HG02798 (cell line): ENCODE results near the gene ZNF444.

ENCODE experiments used
- ATAC-seq: cut with Tn5 transposase; IDR thresholded peaks from one replicate; pipeline ENCODE4 v1.9.1; 2021; ENCODE audit warnings: mild to moderate bottlenecking; ENCODE audit not compliant: unreplicated experiment, poor library complexity

The ZNF444 gene

GRCh38 chr19:56106993-56107392, 34.1 kb upstream of the ZNF444 start:
- no peak for ATAC-seq

GRCh38 chr19:56107626-56108351, 33.3 kb upstream of the ZNF444 start:
- no peak for ATAC-seq

GRCh38 chr19:56108447-56109195, 32.5 kb upstream of the ZNF444 start:
- ATAC-seq, result no peak

- no peak for ATAC-seq
Observed at GRCh38 chr19:56109226-56109625, 31.9 kb upstream of the ZNF444 start.

- no peak for ATAC-seq
Observed at GRCh38 chr19:56110515-56111448, 30.3 kb upstream of the ZNF444 start.

- peak; percentile 85 for ATAC-seq
Observed at GRCh38 chr19:56111601-56112312, 29.3 kb upstream of the ZNF444 start.

- ATAC-seq, result no peak
Observed at GRCh38 chr19:56112313-56112709, 28.8 kb upstream of the ZNF444 start.

GRCh38 chr19:56113074-56113632, 27.9 kb upstream of the ZNF444 start:
- no peak for ATAC-seq

- no peak for ATAC-seq
Observed at GRCh38 chr19:56114051-56114777, 26.9 kb upstream of the ZNF444 start.

GRCh38 chr19:56114778-56115110, 26.3 kb upstream of the ZNF444 start:
- no peak for ATAC-seq

- ATAC-seq, result no peak
Observed at GRCh38 chr19:56115490-56115889, 25.6 kb upstream of the ZNF444 start.

- no peak for ATAC-seq
Observed at GRCh38 chr19:56116606-56117005, 24.5 kb upstream of the ZNF444 start.

- ATAC-seq, result no peak
Observed at GRCh38 chr19:56117376-56117884, 23.7 kb upstream of the ZNF444 start.

- no peak for ATAC-seq
Observed at GRCh38 chr19:56117889-56118288, 23.2 kb upstream of the ZNF444 start.

- ATAC-seq, result no peak
Observed at GRCh38 chr19:56118666-56119581, 22.2 kb upstream of the ZNF444 start.

GRCh38 chr19:56119582-56119978, 21.5 kb upstream of the ZNF444 start:
- ATAC-seq, result no peak

- ATAC-seq, result no peak
Observed at GRCh38 chr19:56120002-56120370, 21.1 kb upstream of the ZNF444 start.
